NCI-H2081 (cell line): ENCODE data around the gene CDK11A.
"Not testable (repeated sequence)": the region's sequence is repeated elsewhere in the genome, so short reads cannot be mapped to it uniquely, and the experiment has no call there.

Experiments
- DNase-seq, 2 experiments: peaks; one replicate each; lab custom pipeline; 2025; lab: John Stamatoyannopoulos, UW

CDK11A gene

DNA sequence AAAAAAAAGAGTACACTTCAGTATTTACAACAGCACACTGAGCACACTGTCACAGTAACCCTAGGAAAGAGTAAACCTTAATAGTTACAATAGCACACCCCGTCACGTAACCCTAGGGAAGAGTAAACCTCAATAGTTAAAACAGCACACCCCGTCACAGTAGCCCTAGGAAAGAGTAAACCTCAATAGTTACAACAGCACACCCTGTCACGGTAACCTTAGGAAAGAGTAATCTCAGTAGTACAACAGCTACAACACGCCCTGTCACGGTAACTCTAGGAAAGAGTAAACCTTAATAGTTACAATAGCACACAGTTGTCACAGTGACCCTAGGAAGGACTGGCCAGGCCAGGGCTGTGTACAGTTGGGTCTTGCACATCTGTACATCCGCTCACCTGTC lies 3.0 kb downstream of the CDK11A start:
- no peak for DNase-seq

DNA sequence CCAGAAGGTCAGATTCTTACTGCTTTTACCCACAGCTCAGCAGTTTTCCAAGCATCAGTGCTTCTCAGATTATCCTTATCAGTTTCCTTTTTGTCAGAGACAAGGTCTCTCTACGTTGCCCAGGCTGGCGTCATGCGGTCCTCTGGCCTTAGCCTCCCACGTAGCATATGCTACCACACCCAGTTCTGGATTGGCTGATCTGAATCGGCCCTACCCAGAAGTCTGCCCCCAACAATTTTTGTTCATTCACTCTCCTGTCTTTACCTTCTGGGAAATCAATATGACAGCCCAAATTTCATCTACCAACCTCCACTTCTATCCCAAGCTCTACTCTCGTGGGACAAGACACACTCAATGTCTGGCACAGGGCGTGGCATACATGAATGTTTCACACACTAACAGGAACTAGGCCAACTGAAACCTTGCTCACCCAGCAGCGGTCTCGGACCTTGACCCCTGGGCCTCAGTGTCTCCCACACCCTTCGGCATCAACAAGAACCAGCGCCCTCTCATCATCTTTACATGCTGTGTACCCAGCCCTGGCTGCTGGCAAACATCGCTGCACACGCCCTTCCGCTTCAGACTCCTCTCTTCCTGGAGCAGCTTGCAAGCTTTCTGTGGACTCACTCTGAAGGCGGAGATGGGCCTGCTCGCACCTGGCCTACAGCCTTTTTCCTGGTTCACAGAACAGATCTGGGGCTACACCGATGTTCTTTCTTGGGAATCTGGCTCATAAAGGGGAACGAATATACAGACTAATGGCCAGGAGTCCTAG lies 8.9 kb downstream of the CDK11A start:
- not testable (repeated sequence) for DNase-seq

DNA sequence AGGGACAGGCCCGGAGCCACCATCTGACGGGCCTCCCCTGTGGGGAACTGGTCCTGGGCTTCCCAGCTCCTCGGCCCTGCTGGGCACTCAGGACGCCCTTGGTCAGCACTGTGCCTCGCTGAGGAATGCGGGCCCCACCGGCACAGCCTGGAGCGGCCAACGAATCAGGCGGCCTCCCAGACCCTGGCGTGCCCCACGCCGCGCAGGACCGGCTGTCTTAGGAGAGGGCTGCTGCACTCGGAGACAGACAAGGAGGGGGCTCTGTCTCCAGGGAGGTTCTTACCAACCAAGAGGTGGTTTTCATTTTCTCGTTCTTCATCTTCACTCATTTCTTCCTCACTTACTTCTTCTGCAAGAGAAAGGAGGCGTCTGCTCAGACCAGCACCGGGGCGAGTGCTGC lies 16.3 kb downstream of the CDK11A start:
- not testable (repeated sequence) for DNase-seq

DNA sequence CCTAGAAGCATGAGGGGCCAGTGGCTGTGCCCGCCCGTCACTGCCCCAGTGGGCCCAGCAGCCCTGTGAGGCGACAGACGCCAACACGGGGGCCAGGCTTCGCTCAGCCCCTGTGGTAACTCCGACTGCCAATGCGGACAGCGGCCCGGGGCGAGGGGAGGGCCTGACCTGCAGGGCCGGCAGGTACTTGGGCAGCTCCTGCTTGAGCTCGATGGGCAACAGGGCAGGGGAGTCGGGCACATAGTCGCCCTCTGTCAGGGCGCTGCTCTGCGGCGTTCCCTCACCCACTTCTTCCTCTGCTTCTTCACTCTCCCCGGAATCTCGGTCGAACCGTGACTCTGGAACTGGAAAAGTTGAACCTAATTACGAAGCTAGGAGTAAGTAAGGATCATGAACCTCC lies 16.9 kb downstream of the CDK11A start:
- DNase-seq: not testable (repeated sequence)

DNA sequence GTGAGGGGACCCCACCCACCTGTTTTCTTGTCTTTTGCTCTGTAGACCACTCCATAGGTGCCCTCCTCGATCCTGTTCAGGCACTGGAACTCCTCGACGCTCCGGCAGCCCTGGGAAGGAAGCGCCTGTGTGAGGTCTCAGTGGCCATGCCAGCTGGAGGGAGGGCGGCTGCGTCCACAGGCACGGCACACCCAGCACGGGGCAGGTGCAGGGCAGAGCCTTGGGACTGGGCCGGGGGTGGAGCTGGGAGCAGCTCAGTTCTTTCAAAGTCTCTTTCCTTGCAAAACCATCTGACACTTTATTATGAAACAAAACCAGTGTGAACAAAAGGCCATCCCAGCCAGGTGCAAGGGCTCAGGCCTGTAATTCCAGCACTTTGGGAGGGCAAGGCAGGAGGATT lies 18.5 kb downstream of the CDK11A start:
- not testable (repeated sequence) for DNase-seq

DNA sequence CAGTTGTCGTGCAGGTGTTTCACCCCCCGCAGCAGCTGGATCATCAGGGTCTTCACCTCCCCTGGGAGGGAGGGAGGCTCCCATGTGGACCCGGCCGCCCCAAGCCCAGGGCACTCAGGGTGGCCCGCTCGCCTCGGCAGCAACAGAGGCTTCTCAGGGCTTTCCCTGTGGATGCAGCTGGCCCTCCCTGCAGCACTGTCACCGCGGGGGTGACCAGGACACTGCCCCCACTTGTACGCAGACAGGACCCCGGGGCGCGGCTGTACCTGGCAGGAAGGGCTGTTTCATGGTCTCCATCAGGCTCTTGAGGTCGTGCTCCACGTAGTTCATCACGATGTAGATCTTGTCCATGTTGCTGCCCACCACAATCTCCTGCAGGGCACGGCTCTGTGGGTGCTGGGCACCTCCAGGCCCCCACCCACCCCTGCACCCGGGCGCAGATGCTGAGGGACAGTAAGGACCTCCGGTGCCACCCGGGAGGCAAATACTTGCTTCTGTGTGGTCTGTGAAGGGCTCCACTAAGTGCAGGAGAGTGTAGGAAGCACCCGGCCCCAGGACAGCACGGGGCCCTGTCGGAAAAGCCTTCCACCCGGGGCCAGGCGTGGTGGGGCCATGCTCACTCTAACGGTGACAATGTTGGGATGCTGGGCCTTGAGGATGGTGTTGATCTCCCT lies 19.7 kb downstream of the CDK11A start:
- DNase-seq: not testable (repeated sequence)

DNA sequence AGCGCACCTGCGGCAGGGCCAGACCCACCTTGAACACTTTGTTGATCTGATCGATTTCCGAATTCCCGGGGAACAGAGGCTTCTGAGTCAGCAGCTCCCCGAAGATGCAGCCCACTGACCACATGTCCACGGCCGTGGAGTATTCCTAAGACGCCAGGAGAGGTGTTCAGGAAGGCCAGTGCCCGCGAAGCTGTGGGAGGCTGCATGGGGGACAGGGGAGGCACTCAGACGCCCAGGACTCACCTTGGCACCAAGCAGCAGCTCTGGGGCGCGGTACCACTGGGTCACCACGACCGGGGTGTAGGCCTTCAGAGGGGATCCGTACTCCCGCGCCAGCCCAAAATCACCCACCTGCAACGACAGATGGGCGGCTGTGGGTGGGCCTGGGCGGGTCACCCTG lies 20.4 kb downstream of the CDK11A start:
- no peak for DNase-seq

DNA sequence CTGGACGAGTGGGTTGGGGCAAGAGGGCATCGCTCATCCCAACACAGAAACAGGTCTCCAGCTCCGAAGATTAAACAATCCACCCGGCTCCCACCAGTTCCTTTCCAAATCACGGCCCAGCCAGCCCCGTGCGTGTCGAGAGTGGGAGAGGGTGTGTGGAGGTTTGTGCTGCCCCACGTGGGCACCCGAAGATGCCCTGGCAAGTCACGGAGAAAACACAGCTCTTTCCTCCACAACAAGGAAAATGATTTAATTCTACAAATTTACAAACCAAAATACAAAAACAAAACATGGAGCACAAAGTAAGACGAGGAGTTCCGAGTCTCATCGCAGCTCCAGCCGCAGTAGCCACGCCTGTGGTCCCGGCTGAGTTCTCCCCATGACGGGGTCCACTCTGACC lies 21.7 kb downstream of the CDK11A start:
- DNase-seq: not testable (repeated sequence)

DNA sequence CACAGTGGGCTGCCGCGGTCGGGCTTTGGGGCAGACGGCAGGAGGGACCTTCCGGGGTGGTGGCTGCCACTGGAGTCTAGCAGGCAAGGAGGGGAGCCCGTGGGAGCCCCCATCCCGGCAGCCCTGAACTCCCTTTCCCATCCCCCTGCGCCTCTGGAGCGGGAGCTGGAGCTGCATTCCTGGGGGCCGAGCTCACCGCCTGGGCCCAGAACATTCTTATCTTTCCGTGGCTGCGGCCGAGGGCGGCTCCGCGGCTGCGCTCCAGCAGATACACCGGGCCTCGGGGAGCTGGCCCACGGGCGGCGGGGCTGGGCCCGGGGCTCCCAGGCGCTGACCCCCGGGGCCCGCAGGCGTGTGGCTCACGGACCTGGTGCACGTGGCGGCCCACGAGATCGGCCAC lies 23.6 kb downstream of the CDK11A start:
- not testable (repeated sequence) for DNase-seq

DNA sequence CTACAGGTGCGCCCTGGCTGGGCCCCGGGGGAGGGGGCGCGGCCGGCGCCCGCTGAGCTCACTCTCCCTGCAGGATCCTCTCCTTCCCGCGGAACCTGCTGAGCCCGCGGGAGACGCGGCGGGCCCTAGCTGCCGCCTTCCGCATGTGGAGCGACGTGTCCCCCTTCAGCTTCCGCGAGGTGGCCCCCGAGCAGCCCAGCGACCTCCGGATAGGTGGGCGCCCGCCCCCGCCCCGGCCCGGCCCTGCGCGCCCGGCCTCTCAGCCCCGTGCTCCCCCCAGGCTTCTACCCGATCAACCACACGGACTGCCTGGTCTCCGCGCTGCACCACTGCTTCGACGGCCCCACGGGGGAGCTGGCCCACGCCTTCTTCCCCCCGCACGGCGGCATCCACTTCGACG lies 24.1 kb downstream of the CDK11A start:
- not testable (repeated sequence) for DNase-seq

DNA sequence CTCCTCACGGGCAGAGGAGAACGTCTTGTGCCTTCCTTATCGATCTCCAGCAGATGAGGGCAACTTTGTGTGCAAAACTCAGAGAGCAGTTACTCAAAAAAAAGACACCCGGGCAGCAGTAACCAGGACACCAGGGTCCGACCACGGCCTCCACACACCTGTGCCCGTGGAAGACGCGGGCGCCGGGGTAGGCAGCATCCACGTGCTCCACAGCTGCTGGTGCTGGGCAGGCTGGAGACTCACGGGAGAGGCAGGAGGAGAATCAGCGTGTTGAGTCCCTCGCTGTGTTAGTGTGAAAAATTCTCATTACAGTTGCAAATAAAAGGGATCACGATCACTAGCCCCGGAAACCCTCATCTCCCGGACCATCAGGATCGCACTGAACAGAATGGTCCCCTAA lies 25.1 kb downstream of the CDK11A start:
- not testable (repeated sequence) for DNase-seq

DNA sequence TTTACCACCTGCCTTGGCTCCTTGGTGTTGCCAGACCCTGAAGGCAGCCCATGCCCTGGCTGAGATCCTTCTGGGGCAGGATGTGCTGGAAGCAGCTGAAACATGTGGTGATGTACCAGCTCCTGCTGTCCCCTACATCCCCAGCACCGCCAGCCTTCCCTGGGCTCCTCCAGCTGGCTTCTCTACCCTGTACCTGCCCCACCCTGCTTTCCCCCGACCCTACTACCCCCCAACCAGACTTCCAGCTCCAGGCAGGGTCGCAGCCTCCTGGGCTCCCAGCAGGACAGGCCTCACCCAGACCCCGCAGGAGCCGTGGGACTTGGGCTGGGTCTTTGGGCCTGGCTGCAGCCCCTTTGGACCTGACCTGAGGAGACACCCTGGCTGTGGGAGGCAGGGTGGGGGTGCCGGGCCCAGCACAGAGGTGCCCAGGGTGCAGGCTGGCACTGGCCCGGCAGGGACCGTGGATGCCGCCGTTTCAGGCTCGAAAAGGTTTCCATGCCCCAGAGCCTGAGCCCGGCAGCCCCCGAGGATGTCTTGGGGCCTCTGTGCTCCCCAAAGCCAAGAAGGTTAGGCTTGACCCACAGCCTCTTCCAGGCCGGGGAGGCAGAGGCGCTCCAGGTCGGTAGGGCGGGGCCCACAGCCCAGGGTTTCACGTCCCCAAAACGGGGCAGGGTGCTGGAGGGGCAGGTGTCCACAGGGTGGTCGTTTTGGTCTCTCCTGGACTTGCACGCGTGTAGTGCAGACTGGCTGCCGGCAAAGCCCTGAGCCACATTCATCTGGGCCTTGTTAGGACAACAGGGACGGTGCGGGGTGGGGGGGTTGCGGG lies 26.6 kb downstream of the CDK11A start:
- DNase-seq: not testable (repeated sequence)

DNA sequence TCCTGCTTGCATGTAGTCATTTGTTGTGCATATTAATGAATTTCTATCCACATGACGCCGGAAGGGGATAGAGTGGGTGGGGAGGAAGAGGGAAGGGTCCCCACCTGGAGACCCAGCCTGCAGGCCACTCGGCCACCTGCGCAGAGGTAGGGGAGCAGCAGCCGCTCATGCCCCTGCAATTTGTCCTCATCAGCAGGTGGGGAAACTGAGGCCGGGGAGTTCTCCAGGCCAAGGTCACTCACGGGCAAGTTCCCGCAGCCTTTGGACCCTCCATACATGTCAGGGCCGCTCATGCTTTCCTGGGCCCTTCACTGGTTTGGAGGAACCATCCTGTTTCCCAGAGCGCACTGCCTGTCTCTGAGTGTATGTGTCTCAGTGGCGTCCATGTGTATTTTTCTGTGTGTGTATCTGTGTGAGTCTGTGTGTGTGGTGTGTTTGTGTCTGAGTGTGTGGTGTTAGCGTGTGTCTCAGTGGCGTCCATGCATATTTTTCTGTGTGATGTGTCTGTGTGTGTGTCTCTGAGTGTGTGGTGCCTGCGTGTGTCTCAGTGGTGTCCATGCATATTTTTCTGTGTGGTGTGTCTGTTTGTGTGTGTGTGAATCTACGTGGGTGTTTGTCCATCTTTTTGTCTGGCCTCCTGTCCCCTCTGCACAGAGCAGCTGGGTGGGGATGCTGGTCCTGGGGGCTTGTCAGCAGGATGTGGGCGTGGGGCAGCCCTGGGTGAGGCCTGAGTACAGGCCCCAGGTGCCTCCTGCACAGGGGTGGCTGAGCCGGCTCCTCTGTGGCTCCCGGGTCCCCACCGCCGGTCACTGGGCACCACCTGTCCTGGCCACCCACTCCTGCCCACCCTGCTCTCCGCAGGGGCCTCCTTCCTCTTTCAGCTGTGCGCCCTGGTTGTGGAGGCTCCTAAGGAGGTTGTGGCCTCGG lies 27.5 kb downstream of the CDK11A start:
- DNase-seq: not testable (repeated sequence)

DNA sequence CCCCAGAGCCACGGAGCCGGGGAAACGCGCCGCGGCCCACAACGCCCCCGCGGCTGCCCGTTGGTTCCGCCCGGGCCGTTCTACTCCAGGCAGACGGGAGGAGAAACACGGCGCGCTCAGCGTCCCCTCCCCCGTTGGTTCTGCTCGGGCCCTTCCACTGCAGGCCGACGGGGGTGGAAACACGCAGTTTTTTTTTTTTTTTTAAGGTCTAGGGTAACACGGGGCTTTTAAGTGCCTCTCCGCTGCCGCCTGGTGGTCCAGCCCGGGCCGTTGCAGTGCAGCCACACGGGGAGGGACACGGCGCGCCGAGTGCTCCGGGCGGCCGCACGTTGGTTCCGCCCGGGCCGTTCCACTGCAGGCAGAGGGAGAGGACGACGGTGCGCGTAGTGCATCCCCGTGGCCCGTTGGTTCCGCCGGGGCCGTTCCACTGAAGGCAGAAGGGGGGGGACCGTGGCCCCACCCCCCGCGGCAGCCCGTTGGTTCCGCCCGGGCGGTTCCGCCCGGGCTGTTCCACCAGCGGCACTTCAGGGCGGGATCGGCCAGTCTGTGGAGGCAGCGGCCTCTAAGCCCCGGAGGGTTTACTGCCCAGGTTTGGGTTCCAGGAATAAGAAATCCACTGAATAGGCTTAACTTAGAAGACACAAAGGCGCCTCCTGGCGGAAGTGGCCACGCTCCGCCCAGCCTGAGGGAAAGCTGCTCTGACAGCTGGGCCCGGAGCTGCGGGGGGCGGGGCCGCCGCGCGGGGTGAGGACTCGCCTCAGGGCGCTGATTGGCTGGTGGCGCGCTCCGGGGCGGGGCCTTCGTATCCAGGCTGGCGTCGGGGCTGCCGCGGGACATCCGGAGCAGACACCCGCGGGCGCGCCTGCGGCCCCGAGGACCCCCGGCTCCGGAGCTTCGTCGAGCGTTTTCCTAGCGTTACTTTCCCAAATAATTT lies 31.2 kb downstream of the CDK11A start, which contains the start of gene SLC35E2B:
Gene SLC35E2B, minus strand, starts transcription at position 82 of the 934 bp plus-strand sequence. CDS start 16,096 bp downstream, outside the sequence.
- DNase-seq: peak; percentile 80 to 85

DNA sequence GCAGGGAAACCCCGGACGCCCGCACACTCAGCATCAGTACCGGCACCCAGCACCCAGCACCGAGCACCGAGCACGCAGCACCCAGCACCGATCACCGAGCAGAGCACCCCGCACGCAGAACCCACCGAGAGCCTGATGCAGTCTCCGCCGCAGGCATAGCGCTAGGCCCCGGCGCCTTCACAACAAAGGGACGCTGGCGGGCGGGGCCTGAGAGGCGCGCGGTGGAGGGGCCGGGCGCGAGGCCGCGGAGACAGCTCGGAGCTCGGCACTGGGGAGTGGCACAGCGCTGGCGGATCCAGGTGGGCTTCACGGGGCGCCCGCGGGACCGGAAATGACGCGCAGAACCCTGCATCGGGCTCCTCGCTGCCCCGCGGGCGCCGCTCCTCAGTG lies 31.8 kb downstream of the CDK11A start:
- peak; percentile 38 to 76 for DNase-seq

DNA sequence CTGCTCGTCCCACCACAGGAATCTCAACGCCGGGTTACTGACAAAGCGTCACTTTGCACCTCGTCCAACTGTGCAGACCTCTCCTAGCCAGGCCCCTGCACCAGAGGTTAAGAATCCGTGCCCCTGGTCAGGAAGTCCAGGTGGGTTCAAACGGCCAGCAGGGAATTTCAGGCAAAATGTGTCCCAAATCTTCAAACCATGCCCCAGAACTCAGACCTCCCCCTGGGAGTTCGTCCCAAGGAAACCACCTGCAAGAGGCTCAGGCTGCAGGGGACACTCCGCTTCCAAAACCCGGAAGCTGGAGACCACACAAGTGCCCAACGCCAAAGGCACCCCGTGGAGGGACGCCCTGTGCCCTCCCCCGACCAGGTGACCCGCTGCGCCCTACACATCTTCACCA lies 32.7 kb downstream of the CDK11A start:
- not testable (repeated sequence) for DNase-seq

DNA sequence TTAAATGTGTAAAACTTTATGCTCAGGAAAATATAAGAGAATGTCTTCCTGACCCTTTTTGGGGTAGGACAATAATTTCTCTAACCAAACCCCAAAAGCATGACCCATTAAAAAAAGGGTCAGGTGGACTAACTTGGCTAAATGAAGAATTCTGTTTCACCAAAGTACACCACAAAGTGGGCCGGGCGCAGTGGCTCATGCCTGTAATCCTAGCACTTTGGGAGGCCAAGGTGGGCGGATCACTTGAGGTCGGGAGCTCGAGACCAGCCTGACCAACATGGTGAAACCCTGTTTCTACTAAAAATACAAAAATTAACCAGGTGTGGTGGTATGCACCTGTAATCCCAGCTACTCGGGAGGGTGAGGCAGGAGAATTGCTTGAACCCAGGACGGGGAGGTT lies 34.6 kb downstream of the CDK11A start:
- not testable (repeated sequence) for DNase-seq

DNA sequence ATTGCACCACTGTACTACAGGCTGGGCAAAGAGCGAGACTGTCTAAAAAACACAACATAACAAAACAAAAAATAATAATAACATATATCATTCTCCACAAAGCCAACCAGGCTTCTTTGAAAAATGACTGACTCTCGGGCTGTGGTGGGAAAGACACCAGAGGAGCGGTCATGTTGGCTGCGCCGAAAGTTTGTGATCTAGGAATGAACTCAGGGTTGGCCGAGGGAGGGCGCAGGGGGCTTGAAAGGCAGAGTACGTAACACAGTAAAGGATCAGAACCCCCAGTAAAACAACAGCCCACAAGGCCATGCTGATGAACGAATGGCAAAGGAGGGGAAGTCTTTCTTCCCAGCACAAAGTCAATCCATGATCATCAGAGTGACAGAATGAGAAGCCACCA lies 36.3 kb downstream of the CDK11A start:
- no peak for DNase-seq

DNA sequence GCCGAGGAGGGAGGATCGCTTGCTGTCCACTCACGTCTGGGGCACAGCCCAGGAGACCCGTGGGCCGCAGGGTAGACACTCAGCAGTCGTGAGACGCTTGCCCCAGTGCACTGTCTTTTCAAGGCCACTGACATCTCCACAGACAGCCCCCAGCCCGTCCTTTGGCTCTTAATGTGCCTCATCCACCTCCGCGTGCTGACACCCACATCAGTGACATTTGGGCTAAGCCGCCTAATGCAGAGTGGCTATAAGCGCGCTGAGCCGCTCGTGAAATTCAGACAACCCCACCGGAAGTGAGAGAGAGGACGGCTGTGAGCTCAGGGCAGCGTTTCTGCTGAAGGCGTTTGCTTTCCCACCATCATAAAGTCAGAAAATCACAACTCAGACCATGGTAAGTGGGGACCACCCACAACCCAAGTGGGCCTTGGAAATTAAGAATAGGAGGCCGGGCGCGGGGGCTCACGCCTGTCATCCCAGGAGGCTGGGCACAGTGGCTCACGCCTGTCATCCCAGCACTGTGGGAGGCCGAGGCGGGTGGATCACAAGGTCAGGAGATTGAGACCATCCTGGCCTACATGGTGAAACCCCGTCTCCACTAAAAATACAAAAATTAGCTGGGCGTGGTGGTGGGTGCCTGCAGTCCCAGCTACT lies 40.0 kb downstream of the CDK11A start:
- no peak for DNase-seq
